OCI-LY1 (cell line): ENCODE results near the gene CDC73.

Experiments
- H2AFZ ChIP-seq: fragments of 200-600 bp; sonication (generic), shearing (Covaris generic); 2 replicates; pipeline ENCODE4 v1.6.0; 2014; ENCODE audit warnings: antibody characterized with exemption, mild to moderate bottlenecking, low read length
- H3F3A ChIP-seq: fragments of 200-600 bp; sonication (generic), shearing (Covaris generic); 2 replicates; pipeline ENCODE4 v1.6.0; 2014; ENCODE audit warnings: mild to moderate bottlenecking, antibody characterized with exemption, low read length, moderate library complexity; ENCODE audit not compliant: insufficient read depth
- H3K27ac ChIP-seq: fragments of 200-600 bp; sonication (generic); 2 replicates; pipeline ENCODE4 v1.5.1; 2014; ENCODE audit warnings: low read length, mixed run types, mild to moderate bottlenecking, low read depth; ENCODE audit not compliant: poor library complexity, severe bottlenecking
- H3K27me3 ChIP-seq: fragments of 200-600 bp; sonication (generic); 2 replicates; pipeline ENCODE4 v1.6.0; 2014; ENCODE audit warnings: antibody characterized with exemption, mild to moderate bottlenecking, low read length, moderate library complexity; ENCODE audit not compliant: insufficient read depth
- H3K36me3 ChIP-seq: fragments of 200-600 bp; sonication (generic); 2 replicates; pipeline ENCODE4 v1.6.1; 2014; ENCODE audit warnings: mild to moderate bottlenecking, antibody characterized with exemption, low read length, moderate library complexity, mixed read lengths; ENCODE audit not compliant: insufficient read depth
- H3K4me1 ChIP-seq: fragments of 200-600 bp; sonication (generic); 2 replicates; pipeline ENCODE4 v1.5.1; 2014; ENCODE audit warnings: mild to moderate bottlenecking, low read length, moderate library complexity; ENCODE audit not compliant: insufficient read depth, severe bottlenecking
- H3K4me2 ChIP-seq: fragments of 200-600 bp; sonication (generic), shearing (Covaris generic); 2 replicates; pipeline ENCODE4 v1.6.1; 2014; ENCODE audit warnings: low read length
- H3K4me3 ChIP-seq: fragments of 200-600 bp; sonication (generic); 2 replicates; pipeline ENCODE4 v1.5.1; 2014; ENCODE audit warnings: low read length, low read depth, mild to moderate bottlenecking, mixed read lengths; ENCODE audit not compliant: poor library complexity, severe bottlenecking
- H3K79me2 ChIP-seq: fragments of 200-600 bp; shearing (Covaris generic); 2 replicates; pipeline ENCODE4 v1.6.1; 2016; ENCODE audit warnings: mixed run types, low read length, mixed read lengths; ENCODE audit not compliant: insufficient read depth
- H3K9ac ChIP-seq: fragments of 200-600 bp; sonication (generic), shearing (Covaris generic); 2 replicates; pipeline ENCODE4 v1.6.1; 2014; ENCODE audit warnings: mild to moderate bottlenecking, low read length, mixed read lengths
- H3K9me2 ChIP-seq: fragments of 200-600 bp; sonication (generic), shearing (Covaris generic); 2 replicates; pipeline ENCODE4 v1.6.1; 2014; ENCODE audit warnings: low read depth, mild to moderate bottlenecking, low read length, mixed read lengths
- H3K9me3 ChIP-seq: fragments of 200-600 bp; shearing (Covaris generic); 2 replicates; pipeline ENCODE4 v1.6.1; 2014; ENCODE audit warnings: low read length, mixed read lengths
- H4K20me1 ChIP-seq: fragments of 200-600 bp; sonication (generic), shearing (Covaris generic); 2 replicates; pipeline ENCODE4 v1.6.0; 2016; ENCODE audit warnings: mild to moderate bottlenecking, low read length; ENCODE audit not compliant: insufficient read depth
- EZH2 ChIP-seq: fragments of 200-600 bp; sonication (generic), shearing (Covaris generic); IDR thresholded peaks from 2 replicates; pipeline ENCODE4 v1.8.0; 2017; ENCODE audit warnings: borderline replicate concordance, mixed run types, mild to moderate bottlenecking, antibody characterized with exemption, low read length, moderate library complexity, mixed read lengths
- TF ChIP-seq, protein P1 (sequence below): fragments of 200-600 bp; sonication (generic), shearing (Covaris generic); IDR thresholded peaks from 2 replicates; pipeline ENCODE4 v1.5.1; 2017; ENCODE audit warnings: mild to moderate bottlenecking, antibody characterized with exemption, low read length, moderate library complexity, mixed read lengths

CDC73 gene

DNA sequence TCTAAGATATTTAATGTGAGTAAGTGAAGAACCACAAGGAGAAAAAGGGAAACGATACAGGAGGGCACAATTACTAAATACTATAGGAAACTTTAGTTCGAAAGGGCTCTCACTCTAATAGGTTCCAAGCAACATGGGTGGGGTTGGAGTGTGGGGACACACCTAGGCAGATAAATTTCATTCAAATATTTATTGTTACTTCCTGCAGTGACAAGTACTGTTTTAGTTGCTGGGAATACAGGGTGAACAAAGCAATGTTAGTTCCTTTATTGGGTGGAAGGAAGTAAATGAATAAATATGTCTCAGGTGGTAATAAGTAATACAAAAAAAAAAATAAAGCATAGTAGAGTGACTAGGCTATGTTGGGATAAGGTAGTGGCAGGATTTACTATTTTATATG lies 137.8 kb downstream of the CDC73 start:
- Histone ChIP-seq H2AFZ (no peak overlapping the region), H3K27me3 (no peaks in the 10 kb centered on the region), H3K4me3 (no peak overlapping the region), H3K27ac (no peak overlapping the region), H3K4me2 (no peak overlapping the region), H3K9ac (no peak overlapping the region), H3K36me3 (no peaks in the 10 kb centered on the region; the same call in 1 of the 2 replicates), H3K9me2 (no peaks in the 10 kb centered on the region), H4K20me1 (no peaks in the 10 kb centered on the region), H3K9me3 (no peaks in the 10 kb centered on the region), H3F3A (no peaks in the 10 kb centered on the region), H3K79me2 (no peaks in the 10 kb centered on the region), H3K4me1 (no peaks in the 10 kb centered on the region)
- TF ChIP-seq, protein P1, sequence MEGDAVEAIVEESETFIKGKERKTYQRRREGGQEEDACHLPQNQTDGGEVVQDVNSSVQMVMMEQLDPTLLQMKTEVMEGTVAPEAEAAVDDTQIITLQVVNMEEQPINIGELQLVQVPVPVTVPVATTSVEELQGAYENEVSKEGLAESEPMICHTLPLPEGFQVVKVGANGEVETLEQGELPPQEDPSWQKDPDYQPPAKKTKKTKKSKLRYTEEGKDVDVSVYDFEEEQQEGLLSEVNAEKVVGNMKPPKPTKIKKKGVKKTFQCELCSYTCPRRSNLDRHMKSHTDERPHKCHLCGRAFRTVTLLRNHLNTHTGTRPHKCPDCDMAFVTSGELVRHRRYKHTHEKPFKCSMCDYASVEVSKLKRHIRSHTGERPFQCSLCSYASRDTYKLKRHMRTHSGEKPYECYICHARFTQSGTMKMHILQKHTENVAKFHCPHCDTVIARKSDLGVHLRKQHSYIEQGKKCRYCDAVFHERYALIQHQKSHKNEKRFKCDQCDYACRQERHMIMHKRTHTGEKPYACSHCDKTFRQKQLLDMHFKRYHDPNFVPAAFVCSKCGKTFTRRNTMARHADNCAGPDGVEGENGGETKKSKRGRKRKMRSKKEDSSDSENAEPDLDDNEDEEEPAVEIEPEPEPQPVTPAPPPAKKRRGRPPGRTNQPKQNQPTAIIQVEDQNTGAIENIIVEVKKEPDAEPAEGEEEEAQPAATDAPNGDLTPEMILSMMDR: no peak
- no peak for TF ChIP-seq EZH2

DNA sequence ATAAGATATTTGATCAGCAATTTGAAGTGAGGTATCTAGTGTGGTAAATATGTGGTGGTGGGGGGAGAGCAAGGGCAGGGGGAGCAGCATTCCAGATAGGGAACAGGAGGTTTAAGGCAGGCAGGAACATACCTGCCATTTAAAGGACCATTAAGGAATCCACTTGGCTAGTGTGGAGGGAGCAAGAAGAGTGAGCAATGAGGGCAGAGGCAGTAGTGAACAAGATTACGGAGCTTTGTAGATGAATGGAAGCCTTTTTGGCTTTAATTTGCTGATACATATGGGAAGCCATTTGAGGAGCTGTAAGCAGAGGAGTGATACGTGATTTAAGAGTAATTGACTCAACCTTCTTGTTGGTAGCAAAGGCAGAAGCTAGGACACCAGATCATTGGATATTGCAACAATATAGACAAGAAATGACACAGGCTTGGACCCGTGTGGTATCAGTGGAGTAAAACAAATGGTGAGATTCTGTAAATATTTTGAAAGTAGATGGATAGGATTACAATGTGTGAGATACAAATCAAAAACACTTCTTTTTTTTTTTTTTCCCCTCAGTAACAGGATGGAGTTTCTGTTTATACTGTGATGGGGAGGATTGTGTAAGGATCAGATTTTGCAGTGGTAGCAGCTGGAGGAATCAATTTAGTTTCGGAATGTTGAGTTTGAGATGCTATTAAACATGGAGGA lies 138.4 kb downstream of the CDC73 start:
- no peak overlapping the region for H2AFZ ChIP-seq
- no peaks in the 10 kb centered on the region for H3K27me3 ChIP-seq
- no peak overlapping the region for H3K9ac ChIP-seq
- H3K4me3 ChIP-seq: no peak overlapping the region
- no peaks in the 10 kb centered on the region for H3K9me3 ChIP-seq
- H3K4me2 ChIP-seq: no peak overlapping the region
- no peaks in the 10 kb centered on the region for H3F3A ChIP-seq
- H3K4me1 ChIP-seq: no peaks in the 10 kb centered on the region
- TF ChIP-seq, protein P1: no peak
- TF ChIP-seq EZH2: no peak
- no peak overlapping the region for H3K27ac ChIP-seq
- H3K9me2 ChIP-seq: no peaks in the 10 kb centered on the region
- no peaks in the 10 kb centered on the region; the same call in 1 of the 2 replicates for H3K36me3 ChIP-seq
- H3K79me2 ChIP-seq: no peaks in the 10 kb centered on the region
- H4K20me1 ChIP-seq: no peaks in the 10 kb centered on the region

DNA sequence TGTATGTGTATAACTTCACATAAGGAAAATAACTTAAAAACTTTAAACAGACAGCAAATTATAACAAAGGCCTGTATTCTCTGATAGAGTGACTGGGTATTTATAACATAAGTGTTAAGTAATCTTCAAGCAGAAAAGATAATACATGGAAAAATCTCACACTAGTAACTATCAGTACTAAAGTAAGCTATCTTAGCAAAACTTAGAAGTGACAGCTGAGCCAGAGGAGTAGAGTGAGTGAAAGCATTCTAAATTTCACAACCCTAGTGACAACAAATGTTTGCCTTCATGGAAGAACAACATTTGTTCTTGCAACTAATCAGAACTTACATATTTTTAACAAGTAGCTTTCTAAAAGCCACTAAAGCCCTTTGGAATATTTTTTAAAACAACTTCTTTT lies 139.1 kb downstream of the CDC73 start:
- Histone ChIP-seq H3K27ac (no peak overlapping the region), H4K20me1 (no peaks in the 10 kb centered on the region), H3K27me3 (no peaks in the 10 kb centered on the region), H3K9ac (no peak overlapping the region), H3K4me2 (no peak overlapping the region), H3K36me3 (no peaks in the 10 kb centered on the region), H3K9me2 (no peaks in the 10 kb centered on the region), H3F3A (no peaks in the 10 kb centered on the region), H2AFZ (no peak overlapping the region), H3K79me2 (no peaks in the 10 kb centered on the region), H3K4me1 (no peaks in the 10 kb centered on the region), H3K9me3 (no peaks in the 10 kb centered on the region), H3K4me3 (no peak overlapping the region)
- no peak for TF ChIP-seq EZH2
- TF ChIP-seq, protein P1: no peak
